Heart left ventricle (tissue), 16 donors: ENCODE results near the gene CREB3L1. TPM values are rescaled to one million over a fixed set of nuclear protein-coding genes. Genes with fewer than 3 reads are reported as not detected.

Source experiments
- ATAC-seq, 4 donors: fragments of 200-7000 bp; cut with Tn5 transposase; one replicate each; pipeline ENCODE4 v1.9.1; 2020 to 2022; ENCODE audit warnings: moderate library complexity in 4 of 4, mild to moderate bottlenecking in 3 of 4, moderate number of reproducible peaks in 1 of 4
- DNase-seq, 5 donors: peaks; one replicate each; pipeline ENCODE4 v3.0.0-alpha.2; 2020
- H3K27ac ChIP-seq, 12 donors: fragments of 200-600 bp; sonication (generic) in 4 of 12; one replicate each; pipeline versions ENCODE4 v1.5.0 to v1.8.0; 2016 to 2022; ENCODE audit warnings: mild to moderate bottlenecking in 2 of 12
- H3K27me3 ChIP-seq, 9 donors: fragments of 200-600 bp; sonication (generic) in 2 of 9; one replicate each; pipeline versions ENCODE4 v1.5.1 to v1.8.0; 2016 to 2022; ENCODE audit warnings: mild to moderate bottlenecking in 3 of 9
- H3K36me3 ChIP-seq, 9 donors: fragments of 200-600 bp; sonication (generic) in 2 of 9; one replicate each; pipeline versions ENCODE4 v1.5.0 to v1.8.0; 2018 to 2022; ENCODE audit warnings: mild to moderate bottlenecking in 2 of 9
- H3K4me1 ChIP-seq, 12 donors: fragments of 200-600 bp; sonication (generic) in 4 of 12; one replicate each; pipeline versions ENCODE4 v1.5.0 to v1.8.0; 2016 to 2022; ENCODE audit warnings: mild to moderate bottlenecking in 3 of 12
- H3K4me3 ChIP-seq, 12 donors: fragments of 200-600 bp; sonication (generic) in 4 of 12; one replicate each; pipeline versions ENCODE4 v1.5.0 to v1.8.0; 2017 to 2022; ENCODE audit warnings: mild to moderate bottlenecking in 9 of 12, moderate library complexity in 4 of 12
- H3K9me3 ChIP-seq, 12 donors: fragments of 200-600 bp; sonication (generic) in 4 of 12; one replicate each; pipeline versions ENCODE4 v1.5.0 to v1.8.0; 2016 to 2022; ENCODE audit warnings: mild to moderate bottlenecking in 1 of 12
- CTCF ChIP-seq, 12 donors: fragments of 200-600 bp; sonication (generic) in 4 of 12; IDR thresholded peaks; one replicate each; pipeline versions ENCODE4 v1.5.0 to v1.8.0; 2018 to 2022; ENCODE audit warnings: antibody characterized with exemption in 12 of 12, mild to moderate bottlenecking in 5 of 12
- POLR2A ChIP-seq, 2 donors: fragments of 450-650 bp; IDR thresholded peaks; one replicate each; pipeline ENCODE4 v1.6.1; 2017; ENCODE audit warnings: antibody characterized with exemption in 2 of 2, mild to moderate bottlenecking in 2 of 2, moderate library complexity in 2 of 2
- WGBS, 4 donors: extraction: QIAGEN DNeasy Blood & Tissue Kit in 2 of 4; methylation state at CpG; one replicate each; pipeline versions ENCODE4 v1.1.5 to v1.1.7; 2013 to 2018; 5-methylcytosine and 5-hydroxymethylcytosine counted together
- intact Hi-C, 10 donors: fragments of 100-400 bp; cut with DNase I; formaldehyde crosslinking; loops; one replicate each; pipeline versions ENCODE4 v1.11.1 to v1.14.2; 2022
- polyA plus RNA-seq, 2 donors: library from polyadenylated mRNA; stranded (reverse); fragments of 200-250 nt; gene quantifications; one replicate each; pipeline ENCODE4 v1.2.3, GENCODE V29; 2013
- total RNA-seq, 9 donors: library from RNA; depleted of rRNA in 2 of 9; stranded (reverse); fragments of >200 nt in 2 of 9; fragmentation: NEBNext Ultra II Directional in 3 of 9; extraction: Animal tissue kit (Norgen Biotek cat#: 25700) in 3 of 9; gene quantifications; one replicate each; pipeline versions ENCODE4 v1.1.0 to v1.2.4, GENCODE V29; 2016 to 2023
- donor health status: ischemic (EF 13 %, LVEDD 7.1; RV severe dilation, severe dysfunction).
- donor health status: healthy with polysubstance abuse.
- donor health status: DM: no; HTN: yes; CAD: no.
- donor health status: DM: no; HTN: no; CAD: no.
- donor health status: ischemic (EF 25% LVEDD 6.9; RV normal size, moderate dysfunction).
- donor health status: ischemic (EF 25% LVEDD 5.7; RV mildly dilated, moderate dysfunction).
- donor health status: healthy.
- donor health status: DM: yes; HTN: yes; CAD: no.
- donor health status: ischemic (EF 35%, LVEDD 5.7; RV mildly dilated, moderate dysfunction).
- donor health status: nonischemic (EF 11% LVEDD 7.7; RV severe dilation, severe dysfunction).
- donor health status: DM: yes; HTN: yes; CAD: no.
- donor health status: PGD.
- donor health status: ischemic (EF 29% LVEDD 5.4; RV normal size, mild dysfunction).
- donor health status: nonischemic (EF 23%, LVEDD 6.1; RV moderate dilation, normal function).

The CREB3L1 gene
- total and polyA plus RNA-seq, 11 donors = 7.4 to 31.9 (median 23.3) TPM

- ATAC-seq (peak in 1 of 4 donors; percentile 21), DNase-seq (no peak)
- TF ChIP-seq POLR2A (IDR thresholded peaks at IDR 0.05) (no peak), CTCF (IDR thresholded peaks at IDR 0.05) (no peak)
- H3K4me1 ChIP-seq = peaks cover 0 to 49% (median 26%) of the 10 kb centered on the region in 12 donors
- H3K4me3 ChIP-seq = peak overlapping the region; percentile 31 to 77 (median 58)
- intact Hi-C loops = loop anchor here in 4 of 10 donors (2.0 to 10.0 kb wide), 3 partner anchors 17 to 171 kb away; partner anchors contain the start of gene PHF21A (in 1 of the 4)
- H3K27me3 ChIP-seq = peaks cover 0 to 25% (median 0%) of the 10 kb centered on the region in 9 donors
- peaks cover 0 to 3% (median 0%) of the 10 kb centered on the region in 9 donors for H3K36me3 ChIP-seq
- 5 to 13% (median 8%) methylated on average over 15 to 18 of the region's 18 CpGs for WGBS, 4 donors
- H3K9me3 ChIP-seq = no peaks in the 10 kb centered on the region
- peak overlapping the region in 11 of 12 donors; percentile 5 to 70 (median 56) for H3K27ac ChIP-seq
Observed at GRCh38 chr11:46296059-46296527, 18.6 kb downstream of the CREB3L1 start.

GRCh38 chr11:46296528-46297448 lies 19.3 kb downstream of the CREB3L1 start:
- Histone ChIP-seq H3K27ac (peak overlapping the region in 11 of 12 donors; percentile 5 to 70 (median 56)), H3K4me3 (peak overlapping the region in 11 of 12 donors; percentile 31 to 77 (median 58)), H3K36me3 (peaks cover 0 to 3% (median 0%) of the 10 kb centered on the region in 9 donors), H3K27me3 (peaks cover 0 to 23% (median 0%) of the 10 kb centered on the region in 9 donors), H3K4me1 (peaks cover 0 to 42% (median 23%) of the 10 kb centered on the region in 12 donors), H3K9me3 (no peaks in the 10 kb centered on the region)
- ATAC-seq (peak; percentile 21 to 63 (median 52)), DNase-seq (peak; percentile 53 to 77 (median 69))
- intact Hi-C loops = loop anchor here in 4 of 10 donors (2.0 to 10.0 kb wide), 3 partner anchors 18 to 172 kb away; partner anchors contain the start of gene PHF21A (in 1 of the 4)
- peak; percentile 30 to 68 (median 49) for TF ChIP-seq CTCF (IDR thresholded peaks at IDR 0.05)
- TF ChIP-seq POLR2A (IDR thresholded peaks at IDR 0.05) = no peak
- 21 to 34% (median 23%) methylated on average over 19 to 26 of the region's 26 CpGs for WGBS, 4 donors

GRCh38 chr11:46298699-46299433 lies 21.4 kb downstream of the CREB3L1 start:
- Histone ChIP-seq H3K36me3 (peaks cover 0 to 12% (median 0%) of the 10 kb centered on the region in 9 donors), H3K27ac (no peak overlapping the region), H3K4me1 (peaks cover 0 to 42% (median 20%) of the 10 kb centered on the region in 12 donors), H3K9me3 (no peaks in the 10 kb centered on the region), H3K4me3 (no peak overlapping the region), H3K27me3 (peaks cover 0 to 22% (median 0%) of the 10 kb centered on the region in 9 donors)
- intact Hi-C loops = loop anchor here in 2 of 10 donors (5.0 to 10.0 kb wide), 2 partner anchors 57 to 174 kb away; partner anchors contain the start of gene PHF21A (in 1 of the 2)
- WGBS, 4 donors = 73 to 88% (median 85%) methylated on average over 8 of the region's 8 CpGs
- ATAC-seq (no peak), DNase-seq (no peak)
- TF ChIP-seq POLR2A (IDR thresholded peaks at IDR 0.05) (no peak), CTCF (IDR thresholded peaks at IDR 0.05) (no peak)
